MM.1S (cell line): ENCODE measurements around the gene CCDC90B.

Experiments used
- DNase-seq: peaks from one replicate; pipeline ENCODE4 v3.0.0-alpha.2; 2015
- H2AFZ ChIP-seq: fragments of 300-600 bp; sonication (generic); 2 replicates; pipeline ENCODE4 v1.6.0; 2016; ENCODE audit warnings: antibody characterized with exemption, low read length
- H3F3A ChIP-seq: fragments of 300-600 bp; sonication (generic); 2 replicates; pipeline ENCODE4 v1.6.1; 2016; ENCODE audit warnings: mild to moderate bottlenecking, antibody characterized with exemption, low read length, moderate library complexity, mixed read lengths; ENCODE audit not compliant: insufficient read depth
- H3K27ac ChIP-seq: fragments of 300-600 bp; sonication (generic); 2 replicates; pipeline ENCODE4 v1.5.1; 2016; ENCODE audit warnings: mild to moderate bottlenecking, low read length
- H3K27me3 ChIP-seq: fragments of 300-600 bp; sonication (generic); replicated peaks from 2 replicates; pipeline ENCODE4 v1.6.0; 2016; ENCODE audit warnings: low read length; ENCODE audit not compliant: insufficient read depth
- H3K36me3 ChIP-seq: fragments of 300-600 bp; sonication (generic); replicated peaks from 2 replicates; pipeline ENCODE4 v1.6.1; 2016; ENCODE audit warnings: mild to moderate bottlenecking, low read length, mixed read lengths; ENCODE audit not compliant: insufficient read depth
- H3K4me1 ChIP-seq: fragments of 300-600 bp; sonication (generic); 2 replicates; pipeline ENCODE4 v1.6.1; 2016; ENCODE audit warnings: low read length, mixed read lengths
- H3K4me2 ChIP-seq: fragments of 300-600 bp; sonication (generic); 2 replicates; pipeline ENCODE4 v1.6.0; 2016; ENCODE audit warnings: low read depth, low read length
- H3K4me3 ChIP-seq: fragments of 300-600 bp; sonication (generic); 2 replicates; pipeline ENCODE4 v1.5.1; 2016; ENCODE audit warnings: low read length, mixed read lengths
- H3K79me2 ChIP-seq: fragments of 300-600 bp; sonication (generic); 2 replicates; pipeline ENCODE4 v1.6.1; 2016; ENCODE audit warnings: mixed run types, low read length, mixed read lengths
- H3K9ac ChIP-seq: fragments of 300-600 bp; sonication (generic); 2 replicates; pipeline ENCODE4 v1.6.1; 2016; ENCODE audit warnings: low read length, mixed read lengths
- H3K9me2 ChIP-seq: fragments of 300-600 bp; sonication (generic); replicated peaks from 2 replicates; pipeline ENCODE4 v1.6.1; 2016; ENCODE audit warnings: mild to moderate bottlenecking, low read length, mixed read lengths; ENCODE audit not compliant: insufficient read depth
- H3K9me3 ChIP-seq: fragments of 300-600 bp; sonication (generic); replicated peaks from 2 replicates; pipeline ENCODE4 v1.6.1; 2016; ENCODE audit warnings: mild to moderate bottlenecking, low read length, mixed read lengths; ENCODE audit not compliant: insufficient read depth
- H4K20me1 ChIP-seq: fragments of 300-600 bp; sonication (generic); 2 replicates; pipeline ENCODE4 v1.6.1; 2016; ENCODE audit warnings: mild to moderate bottlenecking, low read length, moderate library complexity, mixed read lengths; ENCODE audit not compliant: insufficient read depth
- EZH2 ChIP-seq: fragments of 300-600 bp; sonication (generic); optimal IDR thresholded peaks from 2 replicates; pipeline ENCODE3; 2017; ENCODE audit warnings: low read depth, mild to moderate bottlenecking, antibody characterized with exemption, low read length, mixed read lengths
- EZH2phosphoT487 ChIP-seq: fragments of 300-600 bp; sonication (generic); IDR thresholded peaks from 2 replicates; pipeline ENCODE4 v1.6.1; 2018; ENCODE audit warnings: antibody characterized with exemption, low read length
- TF ChIP-seq, protein P1 (sequence below): fragments of 300-600 bp; sonication (generic); IDR thresholded peaks from 2 replicates; pipeline ENCODE4 v1.5.1; 2016; ENCODE audit warnings: antibody characterized with exemption, low read length, mixed read lengths

The CCDC90B gene

DNA sequence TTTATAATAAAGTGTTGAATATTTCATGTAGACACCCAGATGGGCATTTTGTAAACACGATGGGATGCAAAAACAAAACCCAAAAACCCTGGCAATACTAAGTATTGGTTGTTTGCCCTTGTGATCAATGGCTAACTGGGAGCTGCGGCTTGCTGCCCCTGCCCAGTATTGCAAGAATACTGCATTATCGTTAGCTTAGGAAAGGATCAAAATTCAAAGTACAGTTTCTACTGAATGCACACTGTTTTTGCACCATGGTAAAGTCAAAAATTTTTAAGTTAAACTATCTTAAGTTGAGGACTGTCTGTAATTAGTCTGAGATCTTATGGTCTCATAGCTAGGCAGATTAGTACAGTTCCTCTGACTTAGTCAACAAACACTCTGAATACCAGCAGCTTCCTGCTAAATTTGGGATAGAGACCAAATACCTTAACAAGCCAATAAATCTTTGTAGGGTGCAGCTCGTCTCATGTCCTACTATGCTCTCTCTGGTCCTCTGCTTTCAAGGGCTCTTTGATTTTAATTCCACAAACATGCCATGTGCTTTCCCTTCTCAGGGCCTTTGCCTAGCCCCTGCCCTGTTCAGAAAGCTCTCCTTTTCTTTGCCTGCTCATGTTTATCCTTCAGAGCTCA is 4.0 kb downstream of the CCDC90B start:
- peaks cover 36% of the 10 kb centered on the region for H3K79me2 ChIP-seq
- H3K4me2 ChIP-seq, result no peak overlapping the region
- no peaks in the 10 kb centered on the region for H3K9me3 ChIP-seq
- no peaks in the 10 kb centered on the region for H4K20me1 ChIP-seq
- no peak overlapping the region for H3K4me3 ChIP-seq
- no peak overlapping the region for H3K9ac ChIP-seq
- H3K4me1 ChIP-seq, result peaks cover 13% of the 10 kb centered on the region; the same call in 1 of the 2 replicates
- TF ChIP-seq EZH2phosphoT487 (no peak), EZH2 (no peak)
- TF ChIP-seq, protein P1, sequence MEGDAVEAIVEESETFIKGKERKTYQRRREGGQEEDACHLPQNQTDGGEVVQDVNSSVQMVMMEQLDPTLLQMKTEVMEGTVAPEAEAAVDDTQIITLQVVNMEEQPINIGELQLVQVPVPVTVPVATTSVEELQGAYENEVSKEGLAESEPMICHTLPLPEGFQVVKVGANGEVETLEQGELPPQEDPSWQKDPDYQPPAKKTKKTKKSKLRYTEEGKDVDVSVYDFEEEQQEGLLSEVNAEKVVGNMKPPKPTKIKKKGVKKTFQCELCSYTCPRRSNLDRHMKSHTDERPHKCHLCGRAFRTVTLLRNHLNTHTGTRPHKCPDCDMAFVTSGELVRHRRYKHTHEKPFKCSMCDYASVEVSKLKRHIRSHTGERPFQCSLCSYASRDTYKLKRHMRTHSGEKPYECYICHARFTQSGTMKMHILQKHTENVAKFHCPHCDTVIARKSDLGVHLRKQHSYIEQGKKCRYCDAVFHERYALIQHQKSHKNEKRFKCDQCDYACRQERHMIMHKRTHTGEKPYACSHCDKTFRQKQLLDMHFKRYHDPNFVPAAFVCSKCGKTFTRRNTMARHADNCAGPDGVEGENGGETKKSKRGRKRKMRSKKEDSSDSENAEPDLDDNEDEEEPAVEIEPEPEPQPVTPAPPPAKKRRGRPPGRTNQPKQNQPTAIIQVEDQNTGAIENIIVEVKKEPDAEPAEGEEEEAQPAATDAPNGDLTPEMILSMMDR, result no peak
- no peaks in the 10 kb centered on the region for H3K9me2 ChIP-seq
- no peak overlapping the region for H2AFZ ChIP-seq
- no peaks in the 10 kb centered on the region for H3K36me3 ChIP-seq
- no peaks in the 10 kb centered on the region for H3K27me3 ChIP-seq
- peaks cover 5% of the 10 kb centered on the region; the same call in 1 of the 2 replicates for H3F3A ChIP-seq
- H3K27ac ChIP-seq, result no peak overlapping the region
- DNase-seq, result no peak

DNA sequence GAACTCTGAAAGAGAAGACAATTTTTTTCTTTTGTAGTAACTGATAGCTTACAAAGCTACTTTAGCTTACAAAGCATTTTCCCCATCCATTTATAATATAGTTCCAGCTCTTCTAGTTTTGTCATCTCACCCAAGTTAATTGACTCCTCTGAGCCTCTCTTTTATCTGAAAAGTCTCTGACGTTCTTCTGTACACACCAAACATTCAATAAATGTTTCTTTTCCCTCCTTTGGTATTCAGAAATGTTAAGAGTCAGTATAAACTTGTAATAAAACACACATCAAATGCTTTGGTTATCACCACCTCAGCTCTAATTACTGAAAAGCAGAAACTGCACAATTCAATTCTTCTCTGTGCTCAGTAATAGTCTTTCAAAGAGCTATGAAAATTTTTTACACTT is 5.9 kb downstream of the CCDC90B start:
- Histone ChIP-seq H3K4me3 (no peak overlapping the region), H4K20me1 (no peaks in the 10 kb centered on the region), H3K27me3 (no peaks in the 10 kb centered on the region), H3K4me2 (no peak overlapping the region), H3F3A (no peaks in the 10 kb centered on the region), H3K9me3 (no peaks in the 10 kb centered on the region), H3K9me2 (no peaks in the 10 kb centered on the region), H3K9ac (no peak overlapping the region), H3K36me3 (no peaks in the 10 kb centered on the region), H3K79me2 (peaks cover 33% of the 10 kb centered on the region), H3K4me1 (peaks cover 9% of the 10 kb centered on the region; the same call in 1 of the 2 replicates), H2AFZ (no peak overlapping the region), H3K27ac (no peak overlapping the region)
- no peak for DNase-seq
- TF ChIP-seq, protein P1, result no peak
- TF ChIP-seq EZH2 (no peak), EZH2phosphoT487 (no peak)

DNA sequence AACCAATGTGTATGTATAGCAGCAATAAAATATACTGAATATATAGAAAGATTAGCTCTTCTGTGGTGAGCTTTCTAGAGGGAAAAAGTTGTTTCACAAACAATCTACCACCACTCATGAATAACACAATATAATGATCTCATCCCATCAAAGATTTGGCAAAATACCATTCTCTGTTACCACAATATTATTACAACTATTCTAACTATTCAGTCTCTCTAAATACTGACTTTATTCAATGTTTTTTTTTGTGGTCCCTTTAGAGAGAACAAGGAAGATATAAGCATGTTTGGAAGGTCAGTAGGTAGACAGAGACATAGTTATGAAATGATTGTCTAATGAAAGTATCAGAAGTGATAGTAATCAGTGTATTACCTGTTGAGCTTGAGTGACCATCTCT is 7.8 kb downstream of the CCDC90B start:
- H2AFZ ChIP-seq, result no peak overlapping the region
- H3K9me2 ChIP-seq, result no peaks in the 10 kb centered on the region
- no peak for DNase-seq
- H3F3A ChIP-seq, result no peaks in the 10 kb centered on the region
- H4K20me1 ChIP-seq, result no peaks in the 10 kb centered on the region
- H3K4me1 ChIP-seq, result no peaks in the 10 kb centered on the region
- H3K9ac ChIP-seq, result no peak overlapping the region
- TF ChIP-seq, protein P1, result no peak
- no peak for TF ChIP-seq EZH2
- TF ChIP-seq EZH2phosphoT487, result no peak
- H3K36me3 ChIP-seq, result no peaks in the 10 kb centered on the region
- no peak overlapping the region for H3K4me3 ChIP-seq
- no peak overlapping the region for H3K27ac ChIP-seq
- no peak overlapping the region for H3K4me2 ChIP-seq
- no peaks in the 10 kb centered on the region for H3K9me3 ChIP-seq
- H3K27me3 ChIP-seq, result no peaks in the 10 kb centered on the region
- peaks cover 14% of the 10 kb centered on the region for H3K79me2 ChIP-seq
